Fibroblast of lung (primary cell): ENCODE measurements around the gene CHI3L2. TPM values are rescaled to one million over a fixed set of nuclear protein-coding genes. Genes with fewer than 3 reads are reported as not detected.

ENCODE experiments used
- DNase-seq, 2 donors: peaks; one replicate each; pipeline versions ENCODE4 v3.0.0 to v3.0.0-alpha.2; 2010; ENCODE audit warnings: low read depth in 2 of 2
- H2AFZ ChIP-seq: 2 replicates; pipeline ENCODE4 v1.5.1; 2012; ENCODE audit warnings: low read length, control low read depth, inconsistent platforms
- H3K27ac ChIP-seq: 2 replicates; pipeline ENCODE4 v1.5.1; 2011; ENCODE audit warnings: low read length, control low read depth; ENCODE audit not compliant: insufficient read depth
- H3K27me3 ChIP-seq: 2 replicates; pipeline ENCODE4 v1.5.1; 2011; ENCODE audit warnings: mild to moderate bottlenecking, low read length; ENCODE audit not compliant: control insufficient read depth, insufficient read depth
- H3K36me3 ChIP-seq: 2 replicates; pipeline ENCODE4 v1.5.1; 2011; ENCODE audit warnings: low read length; ENCODE audit not compliant: control insufficient read depth, insufficient read depth
- H3K4me1 ChIP-seq: 2 replicates; pipeline ENCODE4 v1.5.1; 2011; ENCODE audit warnings: low read length; ENCODE audit not compliant: control insufficient read depth, insufficient read depth; ENCODE audit errors: extremely low read depth
- H3K4me2 ChIP-seq: 2 replicates; pipeline ENCODE4 v1.5.1; 2011; ENCODE audit warnings: low read length, control low read depth; ENCODE audit not compliant: insufficient read depth; ENCODE audit errors: extremely low read depth
- H3K4me3 ChIP-seq, 4 experiments: fragments of 200-600 bp in 1 of 4; sonication (generic) in 1 of 4; replicated peaks in 1 of 4; 2 replicates each; pipeline ENCODE4 v1.5.1; 2011 to 2016; ENCODE audit warnings: low read length in 4 of 4, low read depth in 3 of 4, mild to moderate bottlenecking in 3 of 4, control low read depth in 2 of 4, inconsistent platforms in 1 of 4, mixed read lengths in 1 of 4; ENCODE audit not compliant: insufficient read depth in 1 of 4; ENCODE audit errors: control extremely low read depth in 1 of 4
- H3K79me2 ChIP-seq: 2 replicates; pipeline ENCODE4 v1.5.1; 2012; ENCODE audit warnings: mild to moderate bottlenecking, low read length, inconsistent platforms; ENCODE audit not compliant: control insufficient read depth, insufficient read depth
- H3K9ac ChIP-seq: 2 replicates; pipeline ENCODE4 v1.5.1; 2011; ENCODE audit warnings: mild to moderate bottlenecking, low read length, control low read depth; ENCODE audit not compliant: insufficient read depth
- H3K9me3 ChIP-seq: 2 replicates; pipeline ENCODE4 v1.5.1; 2012; ENCODE audit warnings: low read depth, low read length; ENCODE audit not compliant: control insufficient read depth, insufficient read depth
- H4K20me1 ChIP-seq: 2 replicates; pipeline ENCODE4 v1.5.1; 2011; ENCODE audit warnings: low read length; ENCODE audit not compliant: control insufficient read depth, insufficient read depth; ENCODE audit errors: extremely low read depth
- EZH2 ChIP-seq: IDR thresholded peaks from 2 replicates; pipeline ENCODE4 v1.5.1; 2012; ENCODE audit warnings: low read length, control low read depth, mild to moderate bottlenecking; ENCODE audit errors: missing control alignments
- polyA plus RNA-seq, 2 donors: library from polyadenylated mRNA; depleted of rRNA in 1 of 2; stranded (reverse) in 1 of 2; unstranded in 1 of 2; fragments of >200 nt; gene quantifications; 2 replicates each; pipeline ENCODE4 v1.2.1, GENCODE V29; 2011 to 2012; ENCODE audit warnings: missing spikeins in 1 of 2
- total RNA-seq: library from RNA; depleted of rRNA; stranded (reverse); fragments of >200 nt; gene quantifications from 2 replicates; pipeline ENCODE4 v1.2.1, GENCODE V29; 2014
- TF ChIP-seq, protein P1 (sequence below), 2 donors: IDR thresholded peaks in 1 of 2; conservative IDR thresholded peaks in 1 of 2; 1 replicate in 1 of 2; 2 replicates in 1 of 2; pipeline ENCODE4 v1.5.1; 2011 to 2012; ENCODE audit warnings: low read length in 2 of 2, control low read depth in 1 of 2, inconsistent platforms in 1 of 2, low read depth in 1 of 2, mild to moderate bottlenecking in 1 of 2

CHI3L2 gene
- total and polyA plus RNA-seq, 2 donors (not counting 1 experiment from before 2014, with no cell fraction given): 1.5 to 3.8 TPM

DNA sequence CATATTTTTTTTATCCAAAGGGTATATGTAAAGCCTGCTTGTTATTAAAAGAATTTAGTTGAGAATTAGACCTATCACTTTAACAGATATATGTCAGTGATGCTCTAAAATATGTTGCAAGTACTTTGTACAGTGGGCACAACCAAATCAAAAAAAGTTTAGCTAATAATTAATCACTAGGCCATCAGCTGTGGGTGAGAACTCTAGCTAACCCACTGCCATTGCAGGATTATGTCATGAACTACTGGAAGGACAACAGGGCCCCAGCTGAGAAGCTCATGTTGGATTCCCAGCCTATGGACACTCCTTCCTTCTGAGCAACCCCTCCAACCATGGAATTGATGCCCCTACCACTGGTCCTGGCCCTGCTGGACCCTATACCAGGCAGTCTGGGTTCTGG, 56.3 kb downstream of the CHI3L2 start:
- Histone ChIP-seq H3K27ac (no peak overlapping the region), H3K9me3 (no peaks in the 10 kb centered on the region), H3K79me2 (no peaks in the 10 kb centered on the region), H3K9ac (no peak overlapping the region), H4K20me1 (no peaks in the 10 kb centered on the region), H3K4me1 (no peaks in the 10 kb centered on the region), H3K27me3 (no peaks in the 10 kb centered on the region), H3K4me3 (no peak overlapping the region), H3K4me2 (no peak overlapping the region), H3K36me3 (no peaks in the 10 kb centered on the region), H2AFZ (no peak overlapping the region)
- no peak for DNase-seq
- TF ChIP-seq, protein P1, sequence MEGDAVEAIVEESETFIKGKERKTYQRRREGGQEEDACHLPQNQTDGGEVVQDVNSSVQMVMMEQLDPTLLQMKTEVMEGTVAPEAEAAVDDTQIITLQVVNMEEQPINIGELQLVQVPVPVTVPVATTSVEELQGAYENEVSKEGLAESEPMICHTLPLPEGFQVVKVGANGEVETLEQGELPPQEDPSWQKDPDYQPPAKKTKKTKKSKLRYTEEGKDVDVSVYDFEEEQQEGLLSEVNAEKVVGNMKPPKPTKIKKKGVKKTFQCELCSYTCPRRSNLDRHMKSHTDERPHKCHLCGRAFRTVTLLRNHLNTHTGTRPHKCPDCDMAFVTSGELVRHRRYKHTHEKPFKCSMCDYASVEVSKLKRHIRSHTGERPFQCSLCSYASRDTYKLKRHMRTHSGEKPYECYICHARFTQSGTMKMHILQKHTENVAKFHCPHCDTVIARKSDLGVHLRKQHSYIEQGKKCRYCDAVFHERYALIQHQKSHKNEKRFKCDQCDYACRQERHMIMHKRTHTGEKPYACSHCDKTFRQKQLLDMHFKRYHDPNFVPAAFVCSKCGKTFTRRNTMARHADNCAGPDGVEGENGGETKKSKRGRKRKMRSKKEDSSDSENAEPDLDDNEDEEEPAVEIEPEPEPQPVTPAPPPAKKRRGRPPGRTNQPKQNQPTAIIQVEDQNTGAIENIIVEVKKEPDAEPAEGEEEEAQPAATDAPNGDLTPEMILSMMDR (conservative IDR thresholded peaks at IDR 0.05 in 1 of 2, IDR thresholded peaks at IDR 0.05 in 1 of 2; ENCODE audit: low read depth in 1 of 2, low read length in 2 of 2): no peak
- TF ChIP-seq EZH2: no peak

DNA sequence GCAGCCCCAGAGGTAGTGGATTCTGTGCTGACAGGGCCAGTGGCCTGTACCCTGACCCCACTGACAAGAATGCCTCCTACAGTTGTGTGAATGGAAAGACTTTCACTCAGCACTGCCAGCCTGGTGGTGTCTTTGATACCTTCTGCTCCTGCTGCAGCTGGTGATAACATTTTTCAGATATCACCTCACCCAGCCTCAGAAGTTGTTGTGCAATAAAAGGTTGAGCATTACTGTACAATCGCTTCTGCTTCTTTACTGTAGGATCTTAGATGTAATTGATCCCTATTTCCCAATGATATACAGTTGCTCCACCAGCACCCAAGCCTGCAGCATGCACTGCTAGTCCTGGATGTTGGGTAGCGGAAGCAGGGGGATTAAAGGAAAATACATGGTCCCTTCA, 58.4 kb downstream of the CHI3L2 start:
- no peak overlapping the region for H3K9ac ChIP-seq
- TF ChIP-seq, protein P1 (conservative IDR thresholded peaks at IDR 0.05 in 1 of 2, IDR thresholded peaks at IDR 0.05 in 1 of 2; ENCODE audit: low read depth in 1 of 2, low read length in 2 of 2): no peak
- no peak for TF ChIP-seq EZH2

DNA sequence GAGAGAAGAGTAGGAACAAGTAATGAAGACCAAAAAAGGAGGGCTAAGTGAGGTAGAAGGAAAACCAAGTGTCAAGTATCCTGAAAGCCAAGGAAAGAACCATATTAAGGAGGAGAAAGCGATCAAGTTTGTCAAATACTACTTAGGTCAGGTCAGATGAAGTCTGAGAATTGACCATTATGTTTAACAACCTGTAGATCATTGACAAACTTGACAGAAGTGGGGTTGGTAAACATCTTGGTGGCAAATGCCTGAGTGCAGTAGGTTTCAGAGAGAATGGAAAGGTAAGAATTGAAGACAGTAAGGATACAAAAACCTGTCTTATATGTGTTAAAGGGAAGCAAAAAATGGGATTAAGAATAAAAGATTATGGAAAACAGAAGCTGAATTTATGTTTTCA, 59.4 kb downstream of the CHI3L2 start:
- Histone ChIP-seq H4K20me1 (no peaks in the 10 kb centered on the region), H3K27ac (no peak overlapping the region), H3K79me2 (no peaks in the 10 kb centered on the region), H3K4me3 (no peak overlapping the region), H3K36me3 (no peaks in the 10 kb centered on the region), H3K4me2 (no peak overlapping the region), H3K4me1 (no peaks in the 10 kb centered on the region), H2AFZ (no peak overlapping the region), H3K9me3 (no peaks in the 10 kb centered on the region), H3K9ac (no peak overlapping the region), H3K27me3 (no peaks in the 10 kb centered on the region)
- TF ChIP-seq EZH2: no peak
- TF ChIP-seq, protein P1 (conservative IDR thresholded peaks at IDR 0.05 in 1 of 2, IDR thresholded peaks at IDR 0.05 in 1 of 2; ENCODE audit: low read depth in 1 of 2, low read length in 2 of 2): no peak
- DNase-seq: no peak

More for the DNA sequence above, 58.4 kb downstream of the CHI3L2 start:
- Histone ChIP-seq H3K27me3 (no peaks in the 10 kb centered on the region), H3K4me1 (no peaks in the 10 kb centered on the region), H3K4me3 (no peak overlapping the region), H3K4me2 (no peak overlapping the region), H3K79me2 (no peaks in the 10 kb centered on the region), H3K27ac (no peak overlapping the region), H4K20me1 (no peaks in the 10 kb centered on the region), H3K36me3 (no peaks in the 10 kb centered on the region), H3K9me3 (no peaks in the 10 kb centered on the region), H2AFZ (no peak overlapping the region)
- DNase-seq: no peak
